HEK293 (cell line): ENCODE results near the gene RRAGC.

Source experiments
- ELK4 ChIP-seq: IDR thresholded peaks from 2 replicates; pipeline ENCODE4 v1.6.1; 2011; ENCODE audit warnings: mild to moderate bottlenecking, low read depth, low read length, borderline replicate concordance
- GLI2 ChIP-seq: fragments of 450-650 bp; formaldehyde crosslinking; IDR thresholded peaks from 2 replicates; pipeline ENCODE4; 2017; ENCODE audit warnings: missing biosample characterization, missing genetic modification characterization, low read depth, borderline replicate concordance
- HOXC10 ChIP-seq: sonication (generic); formaldehyde crosslinking; IDR thresholded peaks from 2 replicates; pipeline ENCODE4 v1.8.1; 2023; ENCODE audit warnings: mild to moderate bottlenecking, missing genetic modification reagents
- KLF16 ChIP-seq: fragments of 450-650 bp; formaldehyde crosslinking; IDR thresholded peaks from 2 replicates; pipeline ENCODE4 v1.5.1; 2017; ENCODE audit warnings: missing biosample characterization, missing genetic modification characterization
- KLF7 ChIP-seq: fragments of 450-650 bp; formaldehyde crosslinking; IDR thresholded peaks from 2 replicates; pipeline ENCODE4 v1.5.1; 2016; ENCODE audit warnings: missing biosample characterization, missing genetic modification characterization, borderline replicate concordance
- MZF1 ChIP-seq: fragments of 450-650 bp; formaldehyde crosslinking; IDR thresholded peaks from 2 replicates; pipeline ENCODE4 v1.5.1; 2017; ENCODE audit warnings: missing biosample characterization, missing genetic modification characterization, borderline replicate concordance
- OSR2 ChIP-seq: fragments of 450-650 bp; formaldehyde crosslinking; IDR thresholded peaks from 2 replicates; pipeline ENCODE4 v1.5.1; 2016; ENCODE audit warnings: missing biosample characterization, missing genetic modification characterization
- PRDM4 ChIP-seq: fragments of 450-650 bp; formaldehyde crosslinking; IDR thresholded peaks from 2 replicates; pipeline ENCODE4 v1.5.1; 2017; ENCODE audit warnings: missing biosample characterization, missing genetic modification characterization
- SCRT1 ChIP-seq: fragments of 450-650 bp; formaldehyde crosslinking; IDR thresholded peaks from 2 replicates; pipeline ENCODE4 v1.5.1; 2016; ENCODE audit warnings: missing biosample characterization, missing genetic modification characterization, borderline replicate concordance
- SP3 ChIP-seq: fragments of 450-650 bp; formaldehyde crosslinking; IDR thresholded peaks from 2 replicates; pipeline ENCODE4 v1.5.1; 2016; ENCODE audit warnings: missing biosample characterization, missing genetic modification characterization
- WT1 ChIP-seq: fragments of 450-650 bp; formaldehyde crosslinking; IDR thresholded peaks from 2 replicates; pipeline ENCODE4 v1.5.1; 2016; ENCODE audit warnings: missing biosample characterization, missing genetic modification characterization
- ZBTB1 ChIP-seq: fragments of 450-650 bp; formaldehyde crosslinking; IDR thresholded peaks from 2 replicates; pipeline ENCODE4 v1.5.1; 2016; ENCODE audit warnings: missing biosample characterization, missing genetic modification characterization
- ZBTB44 ChIP-seq: fragments of 450-650 bp; IDR thresholded peaks from 2 replicates; pipeline ENCODE4 v1.5.1; 2018; ENCODE audit warnings: missing biosample characterization, mild to moderate bottlenecking, missing genetic modification characterization
- ZBTB48 ChIP-seq: fragments of 450-650 bp; formaldehyde crosslinking; IDR thresholded peaks from 2 replicates; pipeline ENCODE4 v1.5.1; 2016; ENCODE audit warnings: missing biosample characterization, missing genetic modification characterization
- ZFP3 ChIP-seq: fragments of 450-650 bp; formaldehyde crosslinking; IDR thresholded peaks from 2 replicates; pipeline ENCODE4 v1.5.1; 2016; ENCODE audit warnings: low read depth, missing biosample characterization, missing genetic modification characterization
- ZFP41 ChIP-seq: fragments of 450-650 bp; formaldehyde crosslinking; IDR thresholded peaks from 2 replicates; pipeline ENCODE4 v1.5.1; 2016; ENCODE audit warnings: missing biosample characterization, missing genetic modification characterization, borderline replicate concordance
- ZIC2 ChIP-seq: fragments of 450-650 bp; formaldehyde crosslinking; IDR thresholded peaks from 2 replicates; pipeline ENCODE4 v1.5.1; 2016; ENCODE audit warnings: missing biosample characterization, missing genetic modification characterization
- ZNF114 ChIP-seq: fragments of 450-650 bp; formaldehyde crosslinking; IDR thresholded peaks from 2 replicates; pipeline ENCODE4 v1.5.0; 2017; ENCODE audit warnings: missing biosample characterization, missing genetic modification characterization
- ZNF140 ChIP-seq: fragments of 450-650 bp; formaldehyde crosslinking; IDR thresholded peaks from 2 replicates; pipeline ENCODE4 v1.5.1; 2016; ENCODE audit warnings: missing biosample characterization, missing genetic modification characterization
- ZNF2 ChIP-seq: fragments of 450-650 bp; formaldehyde crosslinking; IDR thresholded peaks from 2 replicates; pipeline ENCODE4 v1.5.1; 2016; ENCODE audit warnings: missing biosample characterization, missing genetic modification characterization
- ZNF239 ChIP-seq: fragments of 450-650 bp; formaldehyde crosslinking; IDR thresholded peaks from 2 replicates; pipeline ENCODE4 v1.5.1; 2016; ENCODE audit warnings: missing biosample characterization, missing genetic modification characterization
- ZNF24 ChIP-seq: fragments of 450-650 bp; formaldehyde crosslinking; IDR thresholded peaks from 2 replicates; pipeline ENCODE4 v1.5.1; 2016; ENCODE audit warnings: missing biosample characterization, missing genetic modification characterization
- ZNF292 ChIP-seq: fragments of 450-650 bp; formaldehyde crosslinking; IDR thresholded peaks from 2 replicates; pipeline ENCODE4 v1.5.1; 2016; ENCODE audit warnings: low read depth, missing biosample characterization, missing genetic modification characterization, borderline replicate concordance
- ZNF302 ChIP-seq: fragments of 450-650 bp; formaldehyde crosslinking; IDR thresholded peaks from 2 replicates; pipeline ENCODE4 v1.5.1; 2016; ENCODE audit warnings: missing biosample characterization, missing genetic modification characterization, low read depth
- ZNF341 ChIP-seq: fragments of 450-650 bp; formaldehyde crosslinking; IDR thresholded peaks from 2 replicates; pipeline ENCODE4; 2016; ENCODE audit warnings: low read depth, missing biosample characterization, missing genetic modification characterization
- ZNF404 ChIP-seq: fragments of 450-650 bp; formaldehyde crosslinking; IDR thresholded peaks from 2 replicates; pipeline ENCODE4 v1.5.1; 2017; ENCODE audit warnings: missing biosample characterization, missing genetic modification characterization
- ZNF501 ChIP-seq: fragments of 450-650 bp; formaldehyde crosslinking; IDR thresholded peaks from 2 replicates; pipeline ENCODE4 v1.5.1; 2016; ENCODE audit warnings: missing biosample characterization, missing genetic modification characterization
- ZNF510 ChIP-seq: fragments of 450-650 bp; formaldehyde crosslinking; IDR thresholded peaks from 2 replicates; pipeline ENCODE4 v1.5.1; 2018; ENCODE audit warnings: mild to moderate bottlenecking, missing genetic modification characterization, missing biosample characterization; ENCODE audit not compliant: insufficient replicate concordance
- ZNF560 ChIP-seq: fragments of 450-650 bp; formaldehyde crosslinking; IDR thresholded peaks from 2 replicates; pipeline ENCODE4 v1.5.1; 2017; ENCODE audit warnings: missing biosample characterization, missing genetic modification characterization, borderline replicate concordance
- ZNF571 ChIP-seq: fragments of 450-650 bp; formaldehyde crosslinking; IDR thresholded peaks from 2 replicates; pipeline ENCODE4 v1.5.0; 2017; ENCODE audit warnings: missing biosample characterization, missing genetic modification characterization
- ZNF580 ChIP-seq: fragments of 450-650 bp; formaldehyde crosslinking; IDR thresholded peaks from 2 replicates; pipeline ENCODE4 v1.5.1; 2016; ENCODE audit warnings: missing biosample characterization, missing genetic modification characterization
- ZNF596 ChIP-seq: fragments of 450-650 bp; IDR thresholded peaks from 2 replicates; pipeline ENCODE4 v1.5.0; 2018; ENCODE audit warnings: missing biosample characterization, mild to moderate bottlenecking, missing genetic modification characterization, moderate library complexity
- ZNF621 ChIP-seq: fragments of 450-650 bp; formaldehyde crosslinking; IDR thresholded peaks from 2 replicates; pipeline ENCODE4 v1.5.1; 2017; ENCODE audit warnings: missing biosample characterization, missing genetic modification characterization
- ZNF624 ChIP-seq: fragments of 450-650 bp; formaldehyde crosslinking; IDR thresholded peaks from 2 replicates; pipeline ENCODE4 v1.5.1; 2017; ENCODE audit warnings: missing biosample characterization, missing genetic modification characterization
- ZNF626 ChIP-seq: fragments of 450-650 bp; sonication (Bioruptor Pico); formaldehyde crosslinking; IDR thresholded peaks from 2 replicates; pipeline ENCODE4 v1.5.1; 2018; ENCODE audit warnings: missing biosample characterization, missing genetic modification characterization, inconsistent platforms
- ZNF76 ChIP-seq: fragments of 450-650 bp; formaldehyde crosslinking; IDR thresholded peaks from 2 replicates; pipeline ENCODE4; 2016; ENCODE audit warnings: low read depth, missing biosample characterization, missing genetic modification characterization, borderline replicate concordance
- ZSCAN30 ChIP-seq: fragments of 450-650 bp; IDR thresholded peaks from 2 replicates; pipeline ENCODE4 v1.5.1; 2018; ENCODE audit warnings: missing biosample characterization, mild to moderate bottlenecking, missing genetic modification characterization, moderate library complexity

The RRAGC gene

GRCh38 chr1:38789498-38790169, 69.9 kb downstream of the RRAGC start (continued):
- TF ChIP-seq OSR2 (tag by site-specific recombination) (peak; percentile 69; the same call in 1 of the 2 replicates), ZBTB44 (peak; percentile 99), ZIC2 (tag by site-specific recombination) (peak; percentile 96), GLI2 (tag by site-specific recombination) (no peak), ZBTB1 (tag by site-specific recombination) (no peak), KLF7 (tag by site-specific recombination) (no peak), ZNF560 (no peak), ZNF341 (0 out of 2 replicates have a peak, but pooled peaks have one; percentile 23), ZNF404 (tag by site-specific recombination) (no peak), ZNF571 (no peak), WT1 (tag by site-specific recombination) (peak; percentile 77), ZNF292 (no peak), ZNF624 (peak; percentile 28; the same call in 1 of the 2 replicates), KLF16 (tag by site-specific recombination) (no peak), ZNF76 (tag by site-specific recombination) (peak; percentile 50; the same call in 1 of the 2 replicates), ZNF140 (tag by site-specific recombination) (no peak; the same call in 1 of the 2 replicates), SCRT1 (no peak), ZFP41 (tag by site-specific recombination) (no peak), ZNF2 (tag by site-specific recombination) (0 out of 2 replicates have a peak, but pooled peaks have one; percentile 43), ZNF24 (tag by site-specific recombination) (peak; percentile 26; the same call in 1 of the 2 replicates), ZNF510 (no peak), HOXC10 (CRISPR knock-in tag) (no peak), PRDM4 (tag by site-specific recombination) (peak; percentile 38; the same call in 1 of the 2 replicates), ZNF239 (tag by site-specific recombination) (no peak), ZSCAN30 (tag by site-specific recombination) (peak; percentile 79; the same call in 1 of the 2 replicates), ZNF501 (no peak), ZNF302 (no peak), SP3 (tag by site-specific recombination) (no peak), ZNF626 (tag by site-specific recombination) (no peak), MZF1 (tag by site-specific recombination) (peak; percentile 47; the same call in 1 of the 2 replicates), ZNF580 (no peak), ELK4 (no peak), ZBTB48 (0 out of 2 replicates have a peak, but pooled peaks have one; percentile 32), ZNF596 (tag by site-specific recombination) (no peak), ZNF621 (no peak), ZFP3 (tag by site-specific recombination) (no peak), ZNF114 (tag by site-specific recombination) (no peak)
